Measurements from ENCODE around the gene ZNF576. TPM values are rescaled to one million over a fixed set of nuclear protein-coding genes. Genes with fewer than 3 reads are reported as not detected.

The ZNF576 gene
- total and polyA plus RNA-seq, 2 of the 13 experiments (the other 11 are each of a cell fraction or from before 2014, with no cell fraction given), result 7.2 to 9.6 TPM

DNA sequence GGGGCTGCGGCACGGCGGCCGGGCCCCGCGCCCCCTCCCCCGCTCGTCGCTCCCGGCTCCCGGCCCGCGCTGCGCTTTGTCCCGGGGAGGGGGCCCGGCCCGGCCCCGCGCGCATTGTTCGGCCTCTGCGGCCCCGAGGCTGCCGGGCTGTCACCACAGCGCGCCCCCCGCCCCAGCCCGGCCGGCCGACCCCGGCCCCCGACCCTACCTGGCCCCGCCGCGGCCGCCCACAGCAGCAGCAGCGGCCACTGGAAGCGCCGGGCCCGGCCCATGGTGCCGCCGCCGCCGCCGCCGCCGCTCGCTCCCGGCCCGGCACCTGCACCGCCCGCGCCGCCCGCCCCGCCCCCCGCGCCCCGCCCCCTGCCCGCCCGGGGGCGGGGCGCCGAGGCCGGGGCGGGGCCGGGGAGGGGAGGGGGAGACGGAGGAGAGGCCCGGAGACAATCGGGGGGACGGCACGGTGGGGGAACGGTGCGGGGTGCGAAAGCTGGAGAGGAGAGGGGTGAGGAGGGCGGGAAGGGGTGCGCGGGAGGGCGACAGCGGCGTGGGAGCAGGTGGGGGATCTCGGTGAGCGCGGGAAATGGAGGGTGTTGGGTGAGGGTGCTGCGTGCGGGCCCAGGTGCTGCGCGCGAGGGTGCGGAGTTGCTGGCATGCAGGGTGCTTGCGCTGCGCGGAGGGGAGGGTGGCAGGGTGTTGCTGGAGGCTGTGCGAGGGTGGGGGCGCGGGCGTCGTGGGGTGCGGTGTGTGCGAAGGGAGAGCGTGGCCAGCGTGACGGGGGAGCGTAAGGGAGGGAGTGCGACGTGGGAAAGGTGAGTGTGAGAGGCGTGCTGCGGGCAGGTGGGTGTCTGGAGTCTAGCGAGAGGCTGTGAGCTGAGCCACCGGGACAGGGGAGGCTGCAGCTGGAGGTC, 43.4 kb downstream of the ZNF576 start, which contains the start of gene CADM4 (continued):
- TF ChIP-seq, protein P1, sequence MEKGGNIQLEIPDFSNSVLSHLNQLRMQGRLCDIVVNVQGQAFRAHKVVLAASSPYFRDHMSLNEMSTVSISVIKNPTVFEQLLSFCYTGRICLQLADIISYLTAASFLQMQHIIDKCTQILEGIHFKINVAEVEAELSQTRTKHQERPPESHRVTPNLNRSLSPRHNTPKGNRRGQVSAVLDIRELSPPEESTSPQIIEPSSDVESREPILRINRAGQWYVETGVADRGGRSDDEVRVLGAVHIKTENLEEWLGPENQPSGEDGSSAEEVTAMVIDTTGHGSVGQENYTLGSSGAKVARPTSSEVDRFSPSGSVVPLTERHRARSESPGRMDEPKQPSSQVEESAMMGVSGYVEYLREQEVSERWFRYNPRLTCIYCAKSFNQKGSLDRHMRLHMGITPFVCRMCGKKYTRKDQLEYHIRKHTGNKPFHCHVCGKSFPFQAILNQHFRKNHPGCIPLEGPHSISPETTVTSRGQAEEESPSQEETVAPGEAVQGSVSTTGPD (CRISPR knock-in tag; IDR thresholded peaks at IDR 0.05), result no peak
- no peak for TF ChIP-seq RARG (CRISPR knock-in tag; IDR thresholded peaks at IDR 0.05; ENCODE audit: low read depth)
- TF ChIP-seq, protein P2, sequence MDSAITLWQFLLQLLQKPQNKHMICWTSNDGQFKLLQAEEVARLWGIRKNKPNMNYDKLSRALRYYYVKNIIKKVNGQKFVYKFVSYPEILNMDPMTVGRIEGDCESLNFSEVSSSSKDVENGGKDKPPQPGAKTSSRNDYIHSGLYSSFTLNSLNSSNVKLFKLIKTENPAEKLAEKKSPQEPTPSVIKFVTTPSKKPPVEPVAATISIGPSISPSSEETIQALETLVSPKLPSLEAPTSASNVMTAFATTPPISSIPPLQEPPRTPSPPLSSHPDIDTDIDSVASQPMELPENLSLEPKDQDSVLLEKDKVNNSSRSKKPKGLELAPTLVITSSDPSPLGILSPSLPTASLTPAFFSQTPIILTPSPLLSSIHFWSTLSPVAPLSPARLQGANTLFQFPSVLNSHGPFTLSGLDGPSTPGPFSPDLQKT (CRISPR knock-in tag; IDR thresholded peaks at IDR 0.05; ENCODE audit: borderline replicate concordance), result no peak
- no peak for TF ChIP-seq ZNF282 (IDR thresholded peaks at IDR 0.05; ENCODE audit: partially characterized antibody)
- TF ChIP-seq, protein P3, sequence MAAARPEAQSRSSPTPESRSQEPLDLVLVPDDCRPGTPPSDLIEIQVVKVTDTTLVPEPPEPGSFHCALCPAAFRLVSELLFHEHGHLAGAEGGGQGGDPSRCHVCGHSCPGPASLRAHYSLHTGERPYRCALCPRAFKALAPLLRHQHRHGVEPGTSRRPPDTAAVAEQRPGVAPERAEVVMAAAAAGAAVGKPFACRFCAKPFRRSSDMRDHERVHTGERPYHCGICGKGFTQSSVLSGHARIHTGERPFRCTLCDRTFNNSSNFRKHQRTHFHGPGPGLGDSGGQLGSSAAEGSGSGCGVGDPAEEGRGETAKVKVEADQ (CRISPR knock-in tag; IDR thresholded peaks at IDR 0.05; ENCODE audit: borderline replicate concordance), result 0 out of 2 replicates have a peak, but pooled peaks have one; percentile 36
- TF ChIP-seq TOPORS (CRISPR knock-in tag; IDR thresholded peaks at IDR 0.05), result no peak
- TF ChIP-seq KLF12 (CRISPR knock-in tag; IDR thresholded peaks at IDR 0.05; ENCODE audit: borderline replicate concordance), result no peak
- 0 out of 2 replicates have a peak, but pooled peaks have one; percentile 29 for TF ChIP-seq AKAP8 (CRISPR knock-in tag; IDR thresholded peaks at IDR 0.05)
- TF ChIP-seq ZNF569 (CRISPR knock-in tag; IDR thresholded peaks at IDR 0.05; ENCODE audit: borderline replicate concordance), result no peak
- TF ChIP-seq KMT2A (CRISPR knock-in tag; IDR thresholded peaks at IDR 0.05), result no peak
- no peak for TF ChIP-seq SNAPC2 (CRISPR knock-in tag; IDR thresholded peaks at IDR 0.05)
- no peak for TF ChIP-seq KLF9 (CRISPR knock-in tag; IDR thresholded peaks at IDR 0.05; ENCODE audit: low read depth)
- no peak for TF ChIP-seq ZFP90 (CRISPR knock-in tag; IDR thresholded peaks at IDR 0.05; ENCODE audit: borderline replicate concordance)
- TF ChIP-seq, protein P4, sequence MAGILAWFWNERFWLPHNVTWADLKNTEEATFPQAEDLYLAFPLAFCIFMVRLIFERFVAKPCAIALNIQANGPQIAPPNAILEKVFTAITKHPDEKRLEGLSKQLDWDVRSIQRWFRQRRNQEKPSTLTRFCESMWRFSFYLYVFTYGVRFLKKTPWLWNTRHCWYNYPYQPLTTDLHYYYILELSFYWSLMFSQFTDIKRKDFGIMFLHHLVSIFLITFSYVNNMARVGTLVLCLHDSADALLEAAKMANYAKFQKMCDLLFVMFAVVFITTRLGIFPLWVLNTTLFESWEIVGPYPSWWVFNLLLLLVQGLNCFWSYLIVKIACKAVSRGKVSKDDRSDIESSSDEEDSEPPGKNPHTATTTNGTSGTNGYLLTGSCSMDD (CRISPR knock-in tag; IDR thresholded peaks at IDR 0.05), result no peak
- TF ChIP-seq ZNF615 (CRISPR knock-in tag; IDR thresholded peaks at IDR 0.05; ENCODE audit: borderline replicate concordance), result no peak
- no peak for TF ChIP-seq ZFP62 (CRISPR knock-in tag; IDR thresholded peaks at IDR 0.05)
- TF ChIP-seq, protein P5, sequence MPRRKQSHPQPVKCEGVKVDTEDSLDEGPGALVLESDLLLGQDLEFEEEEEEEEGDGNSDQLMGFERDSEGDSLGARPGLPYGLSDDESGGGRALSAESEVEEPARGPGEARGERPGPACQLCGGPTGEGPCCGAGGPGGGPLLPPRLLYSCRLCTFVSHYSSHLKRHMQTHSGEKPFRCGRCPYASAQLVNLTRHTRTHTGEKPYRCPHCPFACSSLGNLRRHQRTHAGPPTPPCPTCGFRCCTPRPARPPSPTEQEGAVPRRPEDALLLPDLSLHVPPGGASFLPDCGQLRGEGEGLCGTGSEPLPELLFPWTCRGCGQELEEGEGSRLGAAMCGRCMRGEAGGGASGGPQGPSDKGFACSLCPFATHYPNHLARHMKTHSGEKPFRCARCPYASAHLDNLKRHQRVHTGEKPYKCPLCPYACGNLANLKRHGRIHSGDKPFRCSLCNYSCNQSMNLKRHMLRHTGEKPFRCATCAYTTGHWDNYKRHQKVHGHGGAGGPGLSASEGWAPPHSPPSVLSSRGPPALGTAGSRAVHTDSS (CRISPR knock-in tag; conservative IDR thresholded peaks at IDR 0.05), result no peak
- TF ChIP-seq ZMAT3 (CRISPR knock-in tag; conservative IDR thresholded peaks at IDR 0.05), result no peak
- TF ChIP-seq ZNF563 (CRISPR knock-in tag; IDR thresholded peaks at IDR 0.05), result no peak; the same call in 1 of the 2 replicates
- no peak for TF ChIP-seq ZFP37 (CRISPR knock-in tag; IDR thresholded peaks at IDR 0.05; ENCODE audit: borderline replicate concordance)
- no peak for TF ChIP-seq ZNF724P (CRISPR knock-in tag; IDR thresholded peaks at IDR 0.05; ENCODE audit: borderline replicate concordance)
- TF ChIP-seq ADNP (CRISPR knock-in tag; IDR thresholded peaks at IDR 0.05), result no peak
- TF ChIP-seq, protein P6, sequence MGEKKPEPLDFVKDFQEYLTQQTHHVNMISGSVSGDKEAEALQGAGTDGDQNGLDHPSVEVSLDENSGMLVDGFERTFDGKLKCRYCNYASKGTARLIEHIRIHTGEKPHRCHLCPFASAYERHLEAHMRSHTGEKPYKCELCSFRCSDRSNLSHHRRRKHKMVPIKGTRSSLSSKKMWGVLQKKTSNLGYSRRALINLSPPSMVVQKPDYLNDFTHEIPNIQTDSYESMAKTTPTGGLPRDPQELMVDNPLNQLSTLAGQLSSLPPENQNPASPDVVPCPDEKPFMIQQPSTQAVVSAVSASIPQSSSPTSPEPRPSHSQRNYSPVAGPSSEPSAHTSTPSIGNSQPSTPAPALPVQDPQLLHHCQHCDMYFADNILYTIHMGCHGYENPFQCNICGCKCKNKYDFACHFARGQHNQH (CRISPR knock-in tag; IDR thresholded peaks at IDR 0.05), result no peak
